Inferior parietal cortex (tissue), 1 donor: ENCODE data around the gene MORC2.

ENCODE experiments used
- DNase-seq: peaks from one replicate; pipeline ENCODE4 v3.0.0-alpha.2; 2016; ENCODE audit errors: extremely low spot score

The MORC2 gene

GRCh38 chr22:30968015-30968923, at the start of gene MORC2:
TSS of gene MORC2 (minus strand) at chr22:30968774. CDS start at chr22:30967889, 885 bp downstream.
- DNase-seq: peak; percentile 5

- no peak for DNase-seq
Observed at GRCh38 chr22:31005535-31005934, 37.0 kb upstream of the MORC2 start.

- DNase-seq: no peak
Observed at GRCh38 chr22:31001124-31001770, 32.7 kb upstream of the MORC2 start.

GRCh38 chr22:30998329-30998728, 29.8 kb upstream of the MORC2 start:
- no peak for DNase-seq

- no peak for DNase-seq
Observed at GRCh38 chr22:30996462-30996861, 27.9 kb upstream of the MORC2 start.

- DNase-seq: no peak
Observed at GRCh38 chr22:30994960-30995359, 26.4 kb upstream of the MORC2 start.

GRCh38 chr22:30992565-30992964, 24.0 kb upstream of the MORC2 start:
- no peak for DNase-seq

- DNase-seq: no peak
Observed at GRCh38 chr22:30990690-30991089, 22.1 kb upstream of the MORC2 start.

- DNase-seq: no peak
Observed at GRCh38 chr22:30989474-30989873, 20.9 kb upstream of the MORC2 start.

GRCh38 chr22:30985561-30986208, 17.1 kb upstream of the MORC2 start:
- no peak for DNase-seq

GRCh38 chr22:30984317-30984716, 15.7 kb upstream of the MORC2 start:
- no peak for DNase-seq

GRCh38 chr22:30982512-30982911, 13.9 kb upstream of the MORC2 start:
- DNase-seq: no peak

GRCh38 chr22:30979932-30980331, 11.4 kb upstream of the MORC2 start:
- DNase-seq: no peak

GRCh38 chr22:30978304-30978962, 9.9 kb upstream of the MORC2 start:
- DNase-seq: no peak

- no peak for DNase-seq
Observed at GRCh38 chr22:30970356-30970746, 1.8 kb upstream of the MORC2 start.

- peak; percentile 6 for DNase-seq
Observed at GRCh38 chr22:30969532-30970355, 1.2 kb upstream of the MORC2 start.

GRCh38 chr22:30968924-30969531, 454 bp upstream of the MORC2 start, which contains the start of gene TUG1:
TSS of gene TUG1 (plus strand) at chr22:30969265.
- DNase-seq: peak; percentile 95

GRCh38 chr22:30964858-30965257, 3.7 kb downstream of the MORC2 start:
- no peak for DNase-seq

GRCh38 chr22:30955153-30955552, 13.4 kb downstream of the MORC2 start:
- no peak for DNase-seq

GRCh38 chr22:30953206-30953605, 15.4 kb downstream of the MORC2 start:
- no peak for DNase-seq
